HEK293 (cell line): ENCODE data around the gene TAAR9.
"Not testable (repeated sequence)": the region's sequence is repeated elsewhere in the genome, so short reads cannot be mapped to it uniquely, and the experiment has no call there.

ENCODE experiments used
- CTCF ChIA-PET: fragments of 350-600 bp; formaldehyde crosslinking; extraction: SDS; loops from one replicate; lab custom pipeline; 2021; ENCODE audit warnings: antibody characterized with exemption; lab: Yijun Ruan, JAX
- POLR2A ChIA-PET: fragments of 300-600 bp; formaldehyde crosslinking; extraction: SDS; loops from one replicate; lab custom pipeline; 2020; ENCODE audit warnings: antibody characterized with exemption, inconsistent platforms; lab: Yijun Ruan, JAX
- H3K27ac ChIP-seq: fragments of 200-500 bp; sonication (Bioruptor generic); 2 replicates; pipeline ENCODE4 v1.5.1; 2014; ENCODE audit warnings: low read depth, low read length, control low read depth, inconsistent platforms; ENCODE audit errors: extremely low read depth
- H3K36me3 ChIP-seq, 2 experiments: fragments of 200-500 bp in 1 of 2; sonication (Bioruptor generic) in 1 of 2; 1 replicate in 1 of 2; 2 replicates in 1 of 2; pipeline ENCODE4 v1.5.1; 2014 to 2017; ENCODE audit warnings: inconsistent platforms in 2 of 2, low read length in 2 of 2; ENCODE audit not compliant: control insufficient read depth in 2 of 2, insufficient read depth in 1 of 2
- H3K4me1 ChIP-seq: fragments of 200-500 bp; sonication (Bioruptor generic); 2 replicates; pipeline ENCODE4 v1.5.1; 2014; ENCODE audit warnings: mild to moderate bottlenecking, low read length, inconsistent platforms; ENCODE audit not compliant: control insufficient read depth, insufficient read depth
- H3K4me3 ChIP-seq: 2 replicates; pipeline ENCODE4 v1.5.1; 2011; ENCODE audit warnings: low read depth, mild to moderate bottlenecking, control low read depth, low read length, moderate library complexity
- H3K9me3 ChIP-seq: fragments of 200-500 bp; sonication (Bioruptor generic); 2 replicates; pipeline ENCODE4 v1.5.1; 2014; ENCODE audit warnings: low read depth, low read length, inconsistent platforms; ENCODE audit not compliant: control insufficient read depth, insufficient read depth
- FEZF1 ChIP-seq: fragments of 450-650 bp; formaldehyde crosslinking; IDR thresholded peaks from 2 replicates; pipeline ENCODE4 v1.5.1; 2016; ENCODE audit warnings: missing biosample characterization, missing genetic modification characterization
- GLI2 ChIP-seq: fragments of 450-650 bp; formaldehyde crosslinking; IDR thresholded peaks from 2 replicates; pipeline ENCODE4; 2017; ENCODE audit warnings: missing biosample characterization, missing genetic modification characterization, low read depth, borderline replicate concordance
- GLI4 ChIP-seq: fragments of 450-650 bp; formaldehyde crosslinking; IDR thresholded peaks from 2 replicates; pipeline ENCODE4 v1.5.1; 2016; ENCODE audit warnings: missing biosample characterization, missing genetic modification characterization
- GLIS1 ChIP-seq: fragments of 450-650 bp; formaldehyde crosslinking; IDR thresholded peaks from 2 replicates; pipeline ENCODE4 v1.5.1; 2016; ENCODE audit warnings: missing biosample characterization, missing genetic modification characterization
- HIC1 ChIP-seq: fragments of 450-650 bp; formaldehyde crosslinking; IDR thresholded peaks from 2 replicates; pipeline ENCODE4 v1.5.1; 2016; ENCODE audit warnings: missing biosample characterization, missing genetic modification characterization
- KLF8 ChIP-seq: fragments of 450-650 bp; formaldehyde crosslinking; IDR thresholded peaks from 2 replicates; pipeline ENCODE4 v1.5.1; 2016; ENCODE audit warnings: missing biosample characterization, missing genetic modification characterization
- PBX3 ChIP-seq: sonication (generic); formaldehyde crosslinking; IDR thresholded peaks from 2 replicates; pipeline ENCODE4 v1.8.1; 2022; ENCODE audit warnings: mild to moderate bottlenecking, moderate library complexity, missing genetic modification reagents
- ZEB2 ChIP-seq: fragments of 450-650 bp; formaldehyde crosslinking; IDR thresholded peaks from 2 replicates; pipeline ENCODE4 v1.5.1; 2016; ENCODE audit warnings: missing biosample characterization, missing genetic modification characterization
- ZIC2 ChIP-seq: fragments of 450-650 bp; formaldehyde crosslinking; IDR thresholded peaks from 2 replicates; pipeline ENCODE4 v1.5.1; 2016; ENCODE audit warnings: missing biosample characterization, missing genetic modification characterization
- ZNF121 ChIP-seq: fragments of 450-650 bp; formaldehyde crosslinking; IDR thresholded peaks from 2 replicates; pipeline ENCODE4 v1.5.1; 2016; ENCODE audit warnings: missing biosample characterization, missing genetic modification characterization
- ZNF133 ChIP-seq: fragments of 450-650 bp; formaldehyde crosslinking; IDR thresholded peaks from 2 replicates; pipeline ENCODE4 v1.5.1; 2016; ENCODE audit warnings: missing biosample characterization, missing genetic modification characterization
- ZNF146 ChIP-seq: fragments of 450-650 bp; formaldehyde crosslinking; IDR thresholded peaks from 2 replicates; pipeline ENCODE4 v1.5.1; 2016; ENCODE audit warnings: missing biosample characterization, missing genetic modification characterization
- ZNF169 ChIP-seq: fragments of 450-650 bp; formaldehyde crosslinking; IDR thresholded peaks from 2 replicates; pipeline ENCODE4 v1.5.1; 2016; ENCODE audit warnings: missing biosample characterization, missing genetic modification characterization
- ZNF266 ChIP-seq: fragments of 450-650 bp; formaldehyde crosslinking; IDR thresholded peaks from 2 replicates; pipeline ENCODE4 v1.5.1; 2016; ENCODE audit warnings: missing biosample characterization, missing genetic modification characterization, low read depth
- ZNF280C ChIP-seq: fragments of 450-650 bp; formaldehyde crosslinking; IDR thresholded peaks from 2 replicates; pipeline ENCODE4 v1.5.1; 2016; ENCODE audit warnings: missing biosample characterization, missing genetic modification characterization
- ZNF600 ChIP-seq: fragments of 450-650 bp; formaldehyde crosslinking; IDR thresholded peaks from 2 replicates; pipeline ENCODE4 v1.5.1; 2016; ENCODE audit warnings: missing biosample characterization, missing genetic modification characterization

Gene TAAR9

GRCh38 chr6:132552372-132552771 lies 14.3 kb downstream of the TAAR9 start, which contains the start of gene TAAR8:
TSS of gene TAAR8 (plus strand) at chr6:132552672. CDS start at chr6:132552693, 21 bp downstream.
- Histone ChIP-seq H3K9me3 (no peaks in the 10 kb centered on the region), H3K4me3 (no peak within 1 kb of the TSS), H3K4me1 (no peaks in the 10 kb centered on the region), H3K36me3 (no peaks in the 10 kb centered on the region), H3K27ac (no peak within 1 kb of the TSS)
- ChIA-PET POLR2A (no interaction called here), CTCF (interaction anchor here (0.8 to 1.4 kb wide), 3 partner anchors 17 to 272 kb away, joined by 3 to 6 read pairs (median 5); no protein-coding TSS in a partner anchor)
- TF ChIP-seq ZNF600 (tag by site-specific recombination) (no peak), KLF8 (no peak), ZNF266 (tag by site-specific recombination) (no peak), ZNF133 (tag by site-specific recombination) (no peak), PBX3 (CRISPR knock-in tag) (no peak), FEZF1 (tag by site-specific recombination) (no peak), HIC1 (tag by site-specific recombination) (no peak), ZNF280C (tag by site-specific recombination) (no peak), ZEB2 (tag by site-specific recombination) (no peak), GLI4 (no peak), ZIC2 (tag by site-specific recombination) (no peak)

GRCh38 chr6:132560087-132560486 lies 22.0 kb downstream of the TAAR9 start:
- H3K4me3 ChIP-seq, H3K27ac ChIP-seq, H3K36me3 ChIP-seq, H3K4me1 ChIP-seq, H3K9me3 ChIP-seq, POLR2A ChIA-PET: not testable (repeated sequence)
- CTCF ChIA-PET = interaction anchor here (1.4 kb wide), 1 partner anchor 207 kb away, joined by 4 read pairs; no protein-coding TSS in a partner anchor
- TF ChIP-seq ZNF146 = peak; percentile 81

GRCh38 chr6:132566404-132566803 lies 28.3 kb downstream of the TAAR9 start:
- ChIA-PET POLR2A (no interaction called here), CTCF (interaction anchor here (0.8 kb wide), 1 partner anchor 33 kb away, joined by 3 read pairs; no protein-coding TSS in a partner anchor)
- Histone ChIP-seq H3K27ac (no peak overlapping the region), H3K9me3 (no peaks in the 10 kb centered on the region), H3K4me1 (no peaks in the 10 kb centered on the region), H3K4me3 (no peak overlapping the region), H3K36me3 (no peaks in the 10 kb centered on the region)
- TF ChIP-seq ZNF121 (tag by site-specific recombination) (no peak), GLI2 (tag by site-specific recombination) (no peak), ZNF169 (tag by site-specific recombination) (no peak), HIC1 (tag by site-specific recombination) (no peak), GLIS1 (tag by site-specific recombination) (no peak)
